K562 (cell line): Measurements from ENCODE around the gene C4orf36. TPM values are rescaled to one million over a fixed set of nuclear protein-coding genes. Genes with fewer than 3 reads are reported as not detected.

ENCODE experiments used
- CHD4 ChIP-seq: fragments of 200-600 bp; sonication (generic); IDR thresholded peaks from 3 replicates; pipeline ENCODE4 v1.6.1; 2012; ENCODE audit warnings: low read depth, mild to moderate bottlenecking, mixed read lengths, low read length, inconsistent platforms; ENCODE audit not compliant: insufficient read depth, insufficient replicate concordance, poor library complexity, severe bottlenecking
- GTF2E2 ChIP-seq: fragments of 200-800 bp; sonication (Bioruptor generic); IDR thresholded peaks from 2 replicates; pipeline ENCODE4 v1.6.1; 2016; ENCODE audit warnings: missing genetic modification characterization, missing compliant biosample characterization
- KDM4B ChIP-seq, 2 experiments: fragments of 450-650 bp in 1 of 2; sonication (generic) in 1 of 2; IDR thresholded peaks; 2 replicates each; pipeline ENCODE4 v1.6.1; 2016 to 2017; ENCODE audit warnings: borderline replicate concordance in 2 of 2, antibody characterized with exemption in 1 of 2, low read depth in 1 of 2, mild to moderate bottlenecking in 1 of 2
- NBN ChIP-seq: fragments of 450-650 bp; IDR thresholded peaks from 2 replicates; pipeline ENCODE4 v1.6.1; 2016; ENCODE audit warnings: low read depth, mild to moderate bottlenecking
- NFATC3 ChIP-seq: fragments of 450-650 bp; IDR thresholded peaks from 2 replicates; pipeline ENCODE4 v1.6.1; 2017; ENCODE audit warnings: mild to moderate bottlenecking
- NR4A1 ChIP-seq, 2 experiments: fragments of 250-450 bp in 1 of 2; fragments of 450-650 bp in 1 of 2; sonication (Bioruptor Pico) in 1 of 2; IDR thresholded peaks; 2 replicates each; pipeline versions ENCODE4 v1.4.0 to v1.6.1; 2016 to 2020; ENCODE audit warnings: mild to moderate bottlenecking in 2 of 2, missing compliant biosample characterization in 1 of 2, missing genetic modification characterization in 1 of 2, moderate library complexity in 1 of 2
- RBM25 ChIP-seq: fragments of 200-400 bp; formaldehyde crosslinking; IDR thresholded peaks from 2 replicates; pipeline ENCODE4 v1.6.1; 2018; ENCODE audit warnings: low read length, low read depth, moderate library complexity; ENCODE audit not compliant: severe bottlenecking
- ZNF75A ChIP-seq: fragments of 450-650 bp; formaldehyde crosslinking; IDR thresholded peaks from 2 replicates; pipeline ENCODE4 v1.4.0; 2020; ENCODE audit warnings: mild to moderate bottlenecking
- polyA plus RNA-seq, 8 experiments: library from polyadenylated mRNA; depleted of rRNA in 4 of 8; stranded (reverse) in 5 of 8; unstranded in 3 of 8; fragments of >200 nt; fragmentation: Nextera tagmentation in 2 of 8; fragmentation: Illumina TruSeq in 1 of 8; extraction: Ambion mirVana in 2 of 8; extraction: Trizol in 1 of 8; gene quantifications; 2 replicates each; pipeline versions ENCODE4 v1.2.1 to v1.2.3, GENCODE V29; 2011 to 2014; ENCODE audit warnings: inconsistent platforms in 1 of 8, missing spikeins in 1 of 8
- total RNA-seq, 7 experiments: library from RNA; depleted of rRNA in 6 of 7; stranded (reverse); fragments of >200 nt in 6 of 7; fragmentation: Illumina TruSeq in 2 of 7; extraction: Trizol in 2 of 7; gene quantifications; 2 replicates each; pipeline versions ENCODE4 v1.2.1 to v1.2.3, GENCODE V29; 2011 to 2021; ENCODE audit warnings: low replicate concordance in 1 of 7
- TF ChIP-seq, protein P1 (sequence below): fragments of 450-650 bp; IDR thresholded peaks from 2 replicates; pipeline ENCODE4 v1.6.1; 2016; ENCODE audit warnings: missing biosample characterization, missing genetic modification characterization
- TF ChIP-seq, protein P2 (sequence below): sonication (generic); formaldehyde crosslinking; IDR thresholded peaks from 2 replicates; pipeline ENCODE4 v1.8.1; 2023; ENCODE audit warnings: mild to moderate bottlenecking, missing genetic modification reagents, moderate library complexity
- TF ChIP-seq, protein P3 (sequence below): IDR thresholded peaks from 2 replicates; pipeline ENCODE4 v1.6.1; 2014; ENCODE audit warnings: antibody characterized with exemption
- TF ChIP-seq, protein P4 (sequence below): fragments of 450-650 bp; conservative IDR thresholded peaks from 2 replicates; pipeline ENCODE4 v1.6.1; 2016; ENCODE audit warnings: missing genetic modification characterization, low read depth, mild to moderate bottlenecking, missing compliant biosample characterization, moderate library complexity
- TF ChIP-seq, protein P5 (sequence below), 2 experiments: fragments of 450-650 bp; IDR thresholded peaks; 2 replicates each; pipeline ENCODE4 v1.6.1; 2018; ENCODE audit warnings: mild to moderate bottlenecking in 2 of 2, low read depth in 1 of 2; ENCODE audit not compliant: partially characterized antibody in 2 of 2
- TF ChIP-seq, protein P6 (sequence below): fragments of 450-650 bp; IDR thresholded peaks from 2 replicates; pipeline ENCODE4 v1.6.1; 2018; ENCODE audit not compliant: partially characterized antibody

Gene C4orf36
- total and polyA plus RNA-seq, 9 of the 15 experiments (the other 6 are each of a cell fraction or from before 2014, with no cell fraction given), result 0.14 to 0.45 (median 0.20) TPM; not detected in 5

DNA sequence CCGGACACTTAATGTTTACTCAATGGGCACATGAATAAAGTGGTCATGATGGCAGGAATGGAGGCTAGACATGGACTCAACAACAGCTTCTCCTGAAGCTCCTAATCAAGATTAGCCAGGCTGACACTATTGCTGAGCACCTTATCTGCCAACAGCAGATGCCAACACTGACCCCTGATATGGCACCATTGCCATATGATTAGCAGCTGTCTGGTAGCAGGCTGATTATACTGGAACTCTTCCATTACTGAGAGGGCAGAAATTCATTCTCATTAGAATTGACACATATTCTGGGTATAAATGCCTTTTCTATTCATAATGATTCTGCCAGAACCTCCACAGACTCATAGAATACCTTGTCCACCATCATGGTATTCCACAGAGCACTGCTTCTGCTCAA is 24.2 kb upstream of the C4orf36 start (continued):
- TF ChIP-seq RBM25 (no peak), NBN (no peak), NFATC3 (no peak), NR4A1 (CRISPR knock-in tag; IDR thresholded peaks at IDR 0.05) (no peak), NR4A1 (tag; IDR thresholded peaks at IDR 0.05) (0 out of 2 replicates have a peak, but pooled peaks have one; percentile 63), ZNF75A (no peak), KDM4B (IDR thresholded peaks at IDR 0.05; ENCODE audit: borderline replicate concordance in 2 of 2, low read depth in 1 of 2) (no peak), CHD4 (no peak), GTF2E2 (tag) (no peak)
- TF ChIP-seq, protein P1, sequence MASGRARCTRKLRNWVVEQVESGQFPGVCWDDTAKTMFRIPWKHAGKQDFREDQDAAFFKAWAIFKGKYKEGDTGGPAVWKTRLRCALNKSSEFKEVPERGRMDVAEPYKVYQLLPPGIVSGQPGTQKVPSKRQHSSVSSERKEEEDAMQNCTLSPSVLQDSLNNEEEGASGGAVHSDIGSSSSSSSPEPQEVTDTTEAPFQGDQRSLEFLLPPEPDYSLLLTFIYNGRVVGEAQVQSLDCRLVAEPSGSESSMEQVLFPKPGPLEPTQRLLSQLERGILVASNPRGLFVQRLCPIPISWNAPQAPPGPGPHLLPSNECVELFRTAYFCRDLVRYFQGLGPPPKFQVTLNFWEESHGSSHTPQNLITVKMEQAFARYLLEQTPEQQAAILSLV, result no peak
- TF ChIP-seq, protein P2, sequence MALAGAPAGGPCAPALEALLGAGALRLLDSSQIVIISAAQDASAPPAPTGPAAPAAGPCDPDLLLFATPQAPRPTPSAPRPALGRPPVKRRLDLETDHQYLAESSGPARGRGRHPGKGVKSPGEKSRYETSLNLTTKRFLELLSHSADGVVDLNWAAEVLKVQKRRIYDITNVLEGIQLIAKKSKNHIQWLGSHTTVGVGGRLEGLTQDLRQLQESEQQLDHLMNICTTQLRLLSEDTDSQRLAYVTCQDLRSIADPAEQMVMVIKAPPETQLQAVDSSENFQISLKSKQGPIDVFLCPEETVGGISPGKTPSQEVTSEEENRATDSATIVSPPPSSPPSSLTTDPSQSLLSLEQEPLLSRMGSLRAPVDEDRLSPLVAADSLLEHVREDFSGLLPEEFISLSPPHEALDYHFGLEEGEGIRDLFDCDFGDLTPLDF (CRISPR knock-in tag), result no peak
- TF ChIP-seq, protein P3, sequence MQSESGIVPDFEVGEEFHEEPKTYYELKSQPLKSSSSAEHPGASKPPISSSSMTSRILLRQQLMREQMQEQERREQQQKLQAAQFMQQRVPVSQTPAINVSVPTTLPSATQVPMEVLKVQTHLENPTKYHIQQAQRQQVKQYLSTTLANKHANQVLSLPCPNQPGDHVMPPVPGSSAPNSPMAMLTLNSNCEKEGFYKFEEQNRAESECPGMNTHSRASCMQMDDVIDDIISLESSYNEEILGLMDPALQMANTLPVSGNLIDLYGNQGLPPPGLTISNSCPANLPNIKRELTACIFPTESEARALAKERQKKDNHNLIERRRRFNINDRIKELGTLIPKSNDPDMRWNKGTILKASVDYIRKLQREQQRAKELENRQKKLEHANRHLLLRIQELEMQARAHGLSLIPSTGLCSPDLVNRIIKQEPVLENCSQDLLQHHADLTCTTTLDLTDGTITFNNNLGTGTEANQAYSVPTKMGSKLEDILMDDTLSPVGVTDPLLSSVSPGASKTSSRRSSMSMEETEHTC, result no peak
- TF ChIP-seq, protein P4, sequence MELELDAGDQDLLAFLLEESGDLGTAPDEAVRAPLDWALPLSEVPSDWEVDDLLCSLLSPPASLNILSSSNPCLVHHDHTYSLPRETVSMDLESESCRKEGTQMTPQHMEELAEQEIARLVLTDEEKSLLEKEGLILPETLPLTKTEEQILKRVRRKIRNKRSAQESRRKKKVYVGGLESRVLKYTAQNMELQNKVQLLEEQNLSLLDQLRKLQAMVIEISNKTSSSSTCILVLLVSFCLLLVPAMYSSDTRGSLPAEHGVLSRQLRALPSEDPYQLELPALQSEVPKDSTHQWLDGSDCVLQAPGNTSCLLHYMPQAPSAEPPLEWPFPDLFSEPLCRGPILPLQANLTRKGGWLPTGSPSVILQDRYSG (tag), result no peak
- TF ChIP-seq, protein P5, sequence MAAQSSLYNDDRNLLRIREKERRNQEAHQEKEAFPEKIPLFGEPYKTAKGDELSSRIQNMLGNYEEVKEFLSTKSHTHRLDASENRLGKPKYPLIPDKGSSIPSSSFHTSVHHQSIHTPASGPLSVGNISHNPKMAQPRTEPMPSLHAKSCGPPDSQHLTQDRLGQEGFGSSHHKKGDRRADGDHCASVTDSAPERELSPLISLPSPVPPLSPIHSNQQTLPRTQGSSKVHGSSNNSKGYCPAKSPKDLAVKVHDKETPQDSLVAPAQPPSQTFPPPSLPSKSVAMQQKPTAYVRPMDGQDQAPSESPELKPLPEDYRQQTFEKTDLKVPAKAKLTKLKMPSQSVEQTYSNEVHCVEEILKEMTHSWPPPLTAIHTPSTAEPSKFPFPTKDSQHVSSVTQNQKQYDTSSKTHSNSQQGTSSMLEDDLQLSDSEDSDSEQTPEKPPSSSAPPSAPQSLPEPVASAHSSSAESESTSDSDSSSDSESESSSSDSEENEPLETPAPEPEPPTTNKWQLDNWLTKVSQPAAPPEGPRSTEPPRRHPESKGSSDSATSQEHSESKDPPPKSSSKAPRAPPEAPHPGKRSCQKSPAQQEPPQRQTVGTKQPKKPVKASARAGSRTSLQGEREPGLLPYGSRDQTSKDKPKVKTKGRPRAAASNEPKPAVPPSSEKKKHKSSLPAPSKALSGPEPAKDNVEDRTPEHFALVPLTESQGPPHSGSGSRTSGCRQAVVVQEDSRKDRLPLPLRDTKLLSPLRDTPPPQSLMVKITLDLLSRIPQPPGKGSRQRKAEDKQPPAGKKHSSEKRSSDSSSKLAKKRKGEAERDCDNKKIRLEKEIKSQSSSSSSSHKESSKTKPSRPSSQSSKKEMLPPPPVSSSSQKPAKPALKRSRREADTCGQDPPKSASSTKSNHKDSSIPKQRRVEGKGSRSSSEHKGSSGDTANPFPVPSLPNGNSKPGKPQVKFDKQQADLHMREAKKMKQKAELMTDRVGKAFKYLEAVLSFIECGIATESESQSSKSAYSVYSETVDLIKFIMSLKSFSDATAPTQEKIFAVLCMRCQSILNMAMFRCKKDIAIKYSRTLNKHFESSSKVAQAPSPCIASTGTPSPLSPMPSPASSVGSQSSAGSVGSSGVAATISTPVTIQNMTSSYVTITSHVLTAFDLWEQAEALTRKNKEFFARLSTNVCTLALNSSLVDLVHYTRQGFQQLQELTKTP (IDR thresholded peaks at IDR 0.05; ENCODE audit: low read depth in 1 of 2, partially characterized antibody in 2 of 2), result no peak
- TF ChIP-seq, protein P6, sequence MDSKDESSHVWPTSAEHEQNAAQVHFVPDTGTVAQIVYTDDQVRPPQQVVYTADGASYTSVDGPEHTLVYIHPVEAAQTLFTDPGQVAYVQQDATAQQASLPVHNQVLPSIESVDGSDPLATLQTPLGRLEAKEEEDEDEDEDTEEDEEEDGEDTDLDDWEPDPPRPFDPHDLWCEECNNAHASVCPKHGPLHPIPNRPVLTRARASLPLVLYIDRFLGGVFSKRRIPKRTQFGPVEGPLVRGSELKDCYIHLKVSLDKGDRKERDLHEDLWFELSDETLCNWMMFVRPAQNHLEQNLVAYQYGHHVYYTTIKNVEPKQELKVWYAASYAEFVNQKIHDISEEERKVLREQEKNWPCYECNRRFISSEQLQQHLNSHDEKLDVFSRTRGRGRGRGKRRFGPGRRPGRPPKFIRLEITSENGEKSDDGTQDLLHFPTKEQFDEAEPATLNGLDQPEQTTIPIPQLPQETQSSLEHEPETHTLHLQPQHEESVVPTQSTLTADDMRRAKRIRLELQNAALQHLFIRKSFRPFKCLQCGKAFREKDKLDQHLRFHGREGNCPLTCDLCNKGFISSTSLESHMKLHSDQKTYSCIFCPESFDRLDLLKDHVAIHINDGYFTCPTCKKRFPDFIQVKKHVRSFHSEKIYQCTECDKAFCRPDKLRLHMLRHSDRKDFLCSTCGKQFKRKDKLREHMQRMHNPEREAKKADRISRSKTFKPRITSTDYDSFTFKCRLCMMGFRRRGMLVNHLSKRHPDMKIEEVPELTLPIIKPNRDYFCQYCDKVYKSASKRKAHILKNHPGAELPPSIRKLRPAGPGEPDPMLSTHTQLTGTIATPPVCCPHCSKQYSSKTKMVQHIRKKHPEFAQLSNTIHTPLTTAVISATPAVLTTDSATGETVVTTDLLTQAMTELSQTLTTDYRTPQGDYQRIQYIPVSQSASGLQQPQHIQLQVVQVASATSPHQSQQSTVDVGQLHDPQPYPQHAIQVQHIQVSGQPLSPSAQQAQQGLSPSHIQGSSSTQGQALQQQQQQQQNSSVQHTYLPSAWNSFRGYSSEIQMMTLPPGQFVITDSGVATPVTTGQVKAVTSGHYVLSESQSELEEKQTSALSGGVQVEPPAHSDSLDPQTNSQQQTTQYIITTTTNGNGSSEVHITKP, result no peak
